ENCODE data around the gene FNDC11. TPM values are rescaled to one million over a fixed set of nuclear protein-coding genes. Genes with fewer than 3 reads are reported as not detected.

FNDC11 gene
- total and polyA plus RNA-seq, 2 donors (not counting 3 experiments of a cell fraction or from before 2014, with no cell fraction given): 0.71 to 1.9 TPM

GRCh38 chr20:63565021-63565698 is 11.2 kb downstream of the FNDC11 start:
- no peak overlapping the region for H2AFZ ChIP-seq (ENCODE audit: low read depth, low read length)
- intact Hi-C loops (cut with micrococcal nuclease) (no loop called here), dilution Hi-C loops (cut with MboI; ENCODE audit: extremely low pct_ligation_motif_present, low sequenced_read_pairs) (no loop called here)
- no peaks in the 10 kb centered on the region for H3K9me3 ChIP-seq (replicated peaks; ENCODE audit: control insufficient read depth, insufficient read depth, low read length)
- no peaks in the 10 kb centered on the region for H4K20me1 ChIP-seq (replicated peaks; ENCODE audit: control insufficient read depth, extremely low read depth, insufficient read depth, low read length)
- DNase-seq (ENCODE audit: low read depth, low spot score): no peak
- no peak overlapping the region for H3K9ac ChIP-seq (replicated peaks; ENCODE audit: extremely low read depth, insufficient read depth, low read length)
- H3K4me2 ChIP-seq (ENCODE audit: insufficient read depth, low read length): no peak overlapping the region
- POLR2A ChIA-PET: interaction anchor here (0.6 kb wide), 1 partner anchor 346 kb away, joined by 3 read pairs; no protein-coding TSS in a partner anchor
- no peaks in the 10 kb centered on the region for H3K4me1 ChIP-seq (ENCODE audit: control insufficient read depth, extremely low read depth, insufficient read depth, low read length)
- no peaks in the 10 kb centered on the region for H3K9me1 ChIP-seq (replicated peaks; ENCODE audit: control insufficient read depth, extremely low read depth, insufficient read depth, low read length)
- BruUV-seq (replicated peaks): no TSS peak
- FAIRE-seq: no peak
- H3K27ac ChIP-seq (ENCODE audit: insufficient read depth, low read depth, low read length): no peak overlapping the region
- H3K4me3 ChIP-seq (replicated peaks in 1 of 3; ENCODE audit: insufficient read depth in 1 of 3, low read depth in 1 of 3, low read length in 3 of 3): no peak overlapping the region
- CTCF ChIA-PET: no interaction called here
- peaks cover 0 to 13% of the 10 kb centered on the region in 2 experiments for H3K36me3 ChIP-seq (ENCODE audit: control insufficient read depth in 2 of 2, extremely low read depth in 1 of 2, insufficient read depth in 2 of 2, low read length in 2 of 2)
- TF ChIP-seq POLR2AphosphoS5 (IDR thresholded peaks at IDR 0.05; ENCODE audit: insufficient read depth, low read depth, low read length) (no peak), FOS (IDR thresholded peaks at IDR 0.05; ENCODE audit: borderline replicate concordance, insufficient read depth, low read length) (no peak), MYC (IDR thresholded peaks at IDR 0.05; ENCODE audit: low read depth, low read length) (no peak), POLR2A (IDR thresholded peaks at IDR 0.05; ENCODE audit: low read depth, low read length) (no peak)
- TF ChIP-seq, protein P1, sequence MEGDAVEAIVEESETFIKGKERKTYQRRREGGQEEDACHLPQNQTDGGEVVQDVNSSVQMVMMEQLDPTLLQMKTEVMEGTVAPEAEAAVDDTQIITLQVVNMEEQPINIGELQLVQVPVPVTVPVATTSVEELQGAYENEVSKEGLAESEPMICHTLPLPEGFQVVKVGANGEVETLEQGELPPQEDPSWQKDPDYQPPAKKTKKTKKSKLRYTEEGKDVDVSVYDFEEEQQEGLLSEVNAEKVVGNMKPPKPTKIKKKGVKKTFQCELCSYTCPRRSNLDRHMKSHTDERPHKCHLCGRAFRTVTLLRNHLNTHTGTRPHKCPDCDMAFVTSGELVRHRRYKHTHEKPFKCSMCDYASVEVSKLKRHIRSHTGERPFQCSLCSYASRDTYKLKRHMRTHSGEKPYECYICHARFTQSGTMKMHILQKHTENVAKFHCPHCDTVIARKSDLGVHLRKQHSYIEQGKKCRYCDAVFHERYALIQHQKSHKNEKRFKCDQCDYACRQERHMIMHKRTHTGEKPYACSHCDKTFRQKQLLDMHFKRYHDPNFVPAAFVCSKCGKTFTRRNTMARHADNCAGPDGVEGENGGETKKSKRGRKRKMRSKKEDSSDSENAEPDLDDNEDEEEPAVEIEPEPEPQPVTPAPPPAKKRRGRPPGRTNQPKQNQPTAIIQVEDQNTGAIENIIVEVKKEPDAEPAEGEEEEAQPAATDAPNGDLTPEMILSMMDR (IDR thresholded peaks at IDR 0.05; ENCODE audit: extremely low read depth in 1 of 2, insufficient read depth in 1 of 2, low read depth in 1 of 2, low read length in 2 of 2): no peak
- H3K27me3 ChIP-seq (ENCODE audit: control insufficient read depth in 2 of 2, insufficient read depth in 2 of 2, low read length in 2 of 2): no peaks in the 10 kb centered on the region
- H3K79me2 ChIP-seq (ENCODE audit: control insufficient read depth, insufficient read depth, low read length): no peaks in the 10 kb centered on the region

Measured in endothelial cell of umbilical vein (primary cell).